D721Med (cell line): ENCODE measurements around the gene ADARB2.

ENCODE experiments used
- DNase-seq: peaks from one replicate; pipeline ENCODE4 v3.0.0; 2011; ENCODE audit warnings: low spot score; ENCODE audit not compliant: insufficient read length
- FAIRE-seq: peaks from 2 replicates; lab custom pipeline; 2011; peaks lifted over from hg19 to GRCh38; lab: Jason Lieb, UNC
- TF ChIP-seq, protein P1 (sequence below): IDR thresholded peaks from 2 replicates; pipeline ENCODE4 v1.5.1; 2012; ENCODE audit warnings: mild to moderate bottlenecking, control low read depth; ENCODE audit not compliant: insufficient read depth; ENCODE audit errors: missing control alignments

ADARB2 gene

DNA sequence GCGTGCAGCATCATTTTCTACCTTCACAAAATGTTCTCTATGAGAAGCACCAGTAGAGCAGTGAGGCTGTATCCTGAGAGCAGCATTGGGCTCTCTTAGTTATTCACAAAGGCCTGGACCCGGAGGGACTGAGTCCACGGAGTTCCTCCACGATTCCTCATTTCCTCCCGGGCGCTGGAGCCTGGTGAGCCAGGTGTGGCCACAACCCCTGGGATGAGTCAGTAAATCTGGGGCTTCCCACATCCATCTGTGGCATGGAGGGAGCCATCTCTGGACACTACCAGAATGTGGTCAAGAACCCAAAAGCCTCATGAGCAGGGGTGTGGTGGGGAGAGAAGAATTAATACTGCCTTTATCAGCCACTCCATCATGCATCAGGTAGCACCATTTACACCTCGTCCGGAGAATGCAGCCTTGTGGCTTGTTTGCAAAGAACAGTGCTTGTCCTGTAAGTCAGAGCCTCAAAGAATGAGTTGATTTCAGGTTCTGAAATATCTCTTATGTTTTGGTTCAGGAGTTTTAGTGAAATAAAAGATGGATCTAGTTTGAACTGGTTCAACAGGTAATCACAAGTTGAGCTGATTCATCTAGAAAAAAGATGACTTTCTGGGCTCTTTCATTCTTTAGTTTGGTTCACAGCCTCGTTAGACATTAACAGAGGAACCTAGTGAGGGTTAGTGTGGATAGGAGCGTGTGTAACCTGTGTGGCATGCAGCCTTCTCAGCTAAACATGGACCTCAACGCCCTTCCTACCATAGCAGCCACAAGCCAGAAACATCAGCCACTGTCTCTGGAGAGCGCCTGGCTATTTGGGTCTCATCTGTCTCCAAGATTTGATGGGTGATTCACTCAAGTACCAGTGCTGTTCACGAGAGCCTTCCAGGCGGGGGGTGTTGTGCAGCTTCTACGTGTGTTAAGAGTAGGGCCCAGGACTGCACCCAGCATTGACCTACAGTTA, 586.0 kb downstream of the ADARB2 start:
- DNase-seq, result no peak
- TF ChIP-seq, protein P1, sequence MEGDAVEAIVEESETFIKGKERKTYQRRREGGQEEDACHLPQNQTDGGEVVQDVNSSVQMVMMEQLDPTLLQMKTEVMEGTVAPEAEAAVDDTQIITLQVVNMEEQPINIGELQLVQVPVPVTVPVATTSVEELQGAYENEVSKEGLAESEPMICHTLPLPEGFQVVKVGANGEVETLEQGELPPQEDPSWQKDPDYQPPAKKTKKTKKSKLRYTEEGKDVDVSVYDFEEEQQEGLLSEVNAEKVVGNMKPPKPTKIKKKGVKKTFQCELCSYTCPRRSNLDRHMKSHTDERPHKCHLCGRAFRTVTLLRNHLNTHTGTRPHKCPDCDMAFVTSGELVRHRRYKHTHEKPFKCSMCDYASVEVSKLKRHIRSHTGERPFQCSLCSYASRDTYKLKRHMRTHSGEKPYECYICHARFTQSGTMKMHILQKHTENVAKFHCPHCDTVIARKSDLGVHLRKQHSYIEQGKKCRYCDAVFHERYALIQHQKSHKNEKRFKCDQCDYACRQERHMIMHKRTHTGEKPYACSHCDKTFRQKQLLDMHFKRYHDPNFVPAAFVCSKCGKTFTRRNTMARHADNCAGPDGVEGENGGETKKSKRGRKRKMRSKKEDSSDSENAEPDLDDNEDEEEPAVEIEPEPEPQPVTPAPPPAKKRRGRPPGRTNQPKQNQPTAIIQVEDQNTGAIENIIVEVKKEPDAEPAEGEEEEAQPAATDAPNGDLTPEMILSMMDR, result no peak
- no peak for FAIRE-seq

DNA sequence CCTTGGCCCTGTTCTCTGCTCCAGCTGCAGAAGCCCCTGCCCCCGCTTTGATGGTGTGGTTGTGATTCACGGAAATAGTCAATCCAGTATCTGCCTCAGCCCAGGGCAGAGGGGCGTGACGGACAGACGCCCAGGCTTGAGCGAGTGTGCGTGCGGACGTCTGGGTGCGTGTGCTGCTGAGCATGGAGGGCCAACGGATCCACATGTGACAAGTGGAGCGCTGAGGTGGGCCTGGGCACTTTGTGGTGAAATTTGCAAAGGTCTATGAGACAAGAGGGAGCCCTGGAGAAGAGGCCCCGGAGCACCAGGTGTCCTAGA, 586.7 kb downstream of the ADARB2 start:
- DNase-seq (no peak), FAIRE-seq (no peak)
- TF ChIP-seq, protein P1, result no peak

DNA sequence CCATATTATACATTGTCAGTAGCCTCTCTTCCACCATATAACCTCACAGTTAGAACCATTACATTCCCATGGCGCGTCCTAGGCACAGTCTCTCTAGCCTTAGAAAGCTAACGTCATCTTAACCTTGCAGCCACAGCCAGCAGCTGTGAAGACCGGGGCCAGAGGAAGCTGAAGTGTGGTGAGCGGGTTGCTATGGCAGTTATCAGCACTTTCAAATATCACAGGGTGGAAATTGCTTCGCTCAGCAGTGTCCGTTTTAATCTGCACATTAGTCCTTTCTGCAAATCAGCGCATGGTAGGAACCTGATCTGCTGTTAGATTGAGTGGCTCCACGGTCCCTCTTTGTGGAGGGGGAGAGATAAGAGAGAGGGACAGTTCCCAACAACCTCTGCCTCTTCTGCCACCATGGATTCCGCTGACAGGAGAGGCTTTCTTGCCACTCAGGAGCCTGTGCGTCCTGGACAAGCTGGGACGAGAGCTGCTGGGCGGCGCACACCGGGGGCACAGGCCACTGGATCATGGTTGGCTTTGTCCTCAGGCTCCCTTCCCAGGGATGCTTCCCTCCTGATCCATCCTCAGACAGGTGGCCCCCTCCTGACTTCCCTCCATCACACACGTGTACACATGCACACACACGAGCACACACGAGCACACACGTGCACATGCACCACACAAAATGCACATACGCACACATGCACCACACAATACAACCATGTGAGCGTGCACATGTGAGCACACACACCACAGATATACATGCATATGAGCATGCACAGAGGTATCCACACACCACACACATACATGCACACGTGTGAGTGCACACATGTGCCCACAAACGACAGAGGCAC, 587.3 kb downstream of the ADARB2 start:
- TF ChIP-seq, protein P1, result no peak
- no peak for FAIRE-seq

DNA sequence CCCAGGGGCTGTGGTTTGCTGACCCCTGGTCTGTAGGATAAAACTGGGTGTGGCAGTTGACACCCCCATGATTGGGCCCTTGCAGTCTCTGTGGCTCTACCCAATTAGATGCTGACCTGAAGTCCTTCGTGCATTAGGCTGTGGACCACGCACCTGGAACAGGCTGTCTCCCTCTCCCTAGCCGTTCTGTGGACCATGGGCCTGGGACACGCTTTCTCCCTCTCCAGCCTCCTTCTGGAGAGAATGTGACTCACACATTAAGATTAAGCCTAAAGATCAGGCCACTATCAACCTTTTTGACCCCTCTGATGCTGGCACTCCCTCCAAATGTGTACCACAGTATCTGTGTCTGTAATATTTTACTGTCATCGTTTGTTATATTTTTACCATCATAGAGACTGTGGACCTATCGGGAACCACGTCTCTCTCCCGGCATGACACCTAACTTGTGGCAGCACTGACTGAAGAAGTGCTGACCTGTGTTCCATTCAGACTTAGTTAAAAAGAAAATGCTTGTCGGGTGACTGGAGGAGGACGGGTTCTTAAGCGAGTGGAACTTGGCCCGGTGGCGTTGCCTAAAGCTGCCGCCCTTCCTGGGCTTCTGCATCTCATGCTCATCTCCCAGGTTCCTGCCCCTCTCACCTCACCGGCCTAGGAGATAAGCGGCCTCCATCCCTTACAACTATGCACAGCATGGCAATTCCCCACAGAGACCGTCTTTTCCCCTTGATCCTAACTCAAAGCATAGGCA, 588.3 kb downstream of the ADARB2 start:
- no peak for DNase-seq
- TF ChIP-seq, protein P1, result no peak
- no peak for FAIRE-seq

More for the DNA sequence above, 587.3 kb downstream of the ADARB2 start:
- no peak for DNase-seq

DNA sequence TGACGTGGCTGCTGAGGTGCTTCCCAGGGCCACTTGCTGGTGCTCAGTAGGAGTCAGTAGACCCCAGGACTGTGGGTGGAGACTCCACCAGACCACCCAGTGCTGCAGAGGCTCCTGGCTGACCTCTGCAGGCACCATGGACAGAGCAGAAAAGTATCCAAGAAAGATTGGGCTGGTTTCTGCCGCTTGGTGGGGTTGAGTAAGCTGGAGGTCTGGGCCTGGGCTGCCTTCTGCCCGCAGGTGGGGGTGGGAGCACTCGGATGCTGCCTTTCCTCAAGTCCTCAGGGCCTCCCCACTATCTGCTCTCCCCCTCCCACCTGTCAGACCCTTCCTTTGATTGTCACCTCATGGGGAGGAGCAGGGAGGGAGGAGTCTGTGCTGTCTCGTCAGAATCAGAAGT, 589.5 kb downstream of the ADARB2 start:
- DNase-seq (no peak), FAIRE-seq (no peak)
- TF ChIP-seq, protein P1, result no peak

DNA sequence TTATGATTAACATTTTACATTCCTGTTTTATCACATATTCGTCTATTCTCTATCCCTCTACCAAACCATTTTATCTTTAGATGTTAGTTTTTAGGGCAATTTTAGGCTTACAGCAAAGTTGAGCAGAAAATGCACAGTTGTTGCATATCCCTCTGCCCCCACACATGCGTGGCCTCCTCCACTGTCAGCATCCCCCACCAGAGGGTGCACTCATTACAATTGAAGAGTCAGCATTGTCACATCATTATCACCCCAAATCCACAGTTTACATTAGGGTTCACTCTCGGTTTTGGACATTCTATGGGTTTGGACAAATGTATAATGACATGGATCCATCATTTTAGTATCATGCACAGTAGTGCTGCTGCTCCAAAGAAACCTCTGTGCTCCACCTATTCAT, 594.7 kb downstream of the ADARB2 start:
- DNase-seq, result no peak
- FAIRE-seq, result no peak

More for the DNA sequence above, 594.7 kb downstream of the ADARB2 start:
- TF ChIP-seq, protein P1, result no peak
